ENCODE results near the gene SNAPIN. TPM values are rescaled to one million over a fixed set of nuclear protein-coding genes. Genes with fewer than 3 reads are reported as not detected.
"Not testable (repeated sequence)": the region's sequence is repeated elsewhere in the genome, so short reads cannot be mapped to it uniquely, and the experiment has no call there.

SNAPIN gene
- total RNA-seq, 2 donors from 2014 or later: 27.3 to 29.0 TPM

DNA sequence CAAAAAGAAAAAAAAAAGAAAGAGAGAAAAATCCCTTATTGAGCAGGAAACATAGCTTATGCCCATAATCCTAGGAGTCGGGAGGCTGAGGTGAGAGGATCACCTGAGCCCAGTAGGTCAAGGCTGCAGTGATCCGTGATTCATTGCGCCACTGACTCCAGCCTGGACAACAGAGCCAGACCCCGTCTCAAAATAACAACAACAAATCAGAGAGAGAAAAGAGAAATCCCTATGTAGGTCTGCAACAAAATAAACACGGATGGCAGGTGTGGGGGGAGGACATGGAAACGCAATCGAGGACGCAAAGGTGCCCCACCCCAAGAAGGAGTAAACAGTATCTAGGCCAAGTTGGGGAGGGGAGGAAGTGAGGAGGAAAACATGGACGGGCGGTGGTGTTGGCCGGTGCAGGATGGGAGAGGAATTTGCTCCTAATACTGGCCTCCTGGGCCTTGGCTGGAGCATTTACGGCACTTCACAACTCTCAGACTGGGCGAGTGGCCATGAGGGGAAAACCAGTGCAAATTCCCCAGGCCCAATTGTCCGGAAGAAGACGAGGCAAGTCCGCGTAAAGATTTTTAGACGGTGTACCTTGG lies 25.2 kb upstream of the SNAPIN start:
- Mint-ChIP-seq H3K4me1 (peaks cover 27% of the 10 kb centered on the region), H3K9me3 (no peaks in the 10 kb centered on the region), H3K27ac (peak overlapping the region; percentile 95), H3K4me3 (peak overlapping the region; percentile 95), H3K36me3 (ENCODE audit: low read depth) (peaks cover 47% of the 10 kb centered on the region), H3K27me3 (no peaks in the 10 kb centered on the region)
- ATAC-seq (replicated peaks): no peak

DNA sequence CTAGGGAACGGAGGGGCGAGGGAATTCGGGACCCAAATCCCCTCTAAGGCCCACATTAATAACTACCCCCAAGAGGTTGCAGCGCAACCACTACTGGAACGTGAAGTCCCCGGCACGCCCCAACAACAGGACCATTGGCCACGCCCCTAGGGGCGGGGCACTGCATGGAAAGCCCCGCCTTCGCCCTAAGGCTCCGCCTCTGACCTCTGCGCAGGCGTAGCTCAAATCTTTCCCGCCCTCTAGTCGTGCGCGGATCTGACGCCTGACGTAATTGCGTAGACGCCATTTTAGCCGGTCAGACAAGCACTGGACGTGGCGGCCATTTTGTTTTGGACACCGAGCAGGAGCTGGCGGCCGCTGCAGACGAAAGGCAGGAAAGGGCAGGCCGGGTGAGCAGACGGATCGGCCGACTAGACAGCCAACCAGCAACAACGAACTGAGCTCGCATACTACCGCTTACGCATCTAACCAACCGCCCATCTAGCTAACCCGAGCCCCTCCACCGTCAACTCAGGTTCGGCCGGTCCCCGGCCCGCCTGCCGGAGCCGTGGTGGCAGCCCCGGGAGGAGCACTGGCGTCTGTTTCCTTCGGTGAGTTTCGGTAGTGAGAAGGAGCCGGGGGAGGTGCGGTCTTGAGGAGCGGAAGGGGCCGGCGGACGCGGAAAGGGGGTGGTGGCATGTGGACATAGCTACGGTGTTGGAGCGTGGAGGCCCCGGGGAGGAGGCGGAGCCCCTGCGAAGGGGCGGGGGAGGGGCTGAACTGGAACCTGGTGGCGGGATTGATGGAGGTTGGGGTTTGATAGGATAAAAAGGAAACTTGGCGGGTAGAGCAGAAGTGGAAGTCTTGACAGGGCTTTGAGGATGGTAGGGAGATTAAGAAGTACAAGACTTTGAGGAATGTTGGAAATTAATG lies 24.5 kb upstream of the SNAPIN start, which contains the start of gene CHTOP:
Gene CHTOP (plus strand): TSS at position 313 of the 912 bp plus-strand sequence. CDS start 2,523 bp downstream, outside the sequence.
- H3K27ac Mint-ChIP-seq: peak within 1 kb of the TSS; percentile 95
- ATAC-seq (replicated peaks): peak; percentile 89
- H3K4me1 Mint-ChIP-seq: peaks cover 27% of the 10 kb centered on the region
- H3K9me3 Mint-ChIP-seq: no peaks in the 10 kb centered on the region
- peaks cover 54% of the 10 kb centered on the region for H3K36me3 Mint-ChIP-seq (ENCODE audit: low read depth)
- H3K27me3 Mint-ChIP-seq: no peaks in the 10 kb centered on the region
- peak within 1 kb of the TSS; percentile 95 for H3K4me3 Mint-ChIP-seq

DNA sequence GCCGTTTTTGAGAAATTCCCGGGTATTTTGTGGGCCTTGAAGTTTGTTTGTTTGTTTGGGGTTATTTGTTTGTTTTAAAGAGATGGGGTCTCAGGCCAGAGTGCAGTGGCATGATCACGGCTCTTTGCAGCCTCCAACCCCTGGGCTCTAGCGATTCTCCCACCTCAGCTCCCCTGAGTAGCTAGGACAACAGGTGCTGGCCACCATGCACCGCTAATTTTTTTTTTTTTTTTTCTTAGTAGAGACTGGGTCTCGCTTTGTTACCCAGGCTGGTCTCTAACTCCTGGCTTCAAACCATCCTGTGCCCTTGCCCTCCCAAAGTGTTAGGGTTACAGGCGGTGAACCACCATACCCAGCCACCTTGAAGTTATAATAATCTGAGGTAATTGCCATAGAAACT lies 22.6 kb upstream of the SNAPIN start:
- peaks cover 25% of the 10 kb centered on the region for H3K4me1 Mint-ChIP-seq
- H3K27ac Mint-ChIP-seq: peak overlapping the region; percentile 95
- no peaks in the 10 kb centered on the region for H3K27me3 Mint-ChIP-seq
- peak overlapping the region; percentile 95 for H3K4me3 Mint-ChIP-seq
- ATAC-seq (replicated peaks): no peak
- H3K9me3 Mint-ChIP-seq: no peaks in the 10 kb centered on the region
- peaks cover 73% of the 10 kb centered on the region for H3K36me3 Mint-ChIP-seq (ENCODE audit: low read depth)

DNA sequence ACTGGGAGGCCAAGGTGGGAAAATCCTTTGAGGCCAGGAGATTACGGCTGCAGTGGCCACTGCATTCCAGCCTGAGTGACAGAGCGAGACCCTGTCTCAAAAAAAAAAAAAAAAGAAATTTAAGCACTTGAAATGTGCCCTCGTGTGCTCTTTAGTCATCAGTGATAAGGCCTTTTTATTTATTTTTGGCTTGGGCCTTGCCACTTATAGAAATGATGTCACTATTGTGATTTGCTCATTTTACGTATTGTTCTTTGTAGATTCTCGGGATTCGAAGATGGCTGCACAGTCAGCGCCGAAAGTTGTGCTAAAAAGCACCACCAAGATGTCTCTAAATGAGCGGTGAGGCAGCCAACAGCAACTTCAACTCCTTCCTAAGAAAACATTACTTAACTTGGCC lies 22.2 kb upstream of the SNAPIN start:
- peaks cover 77% of the 10 kb centered on the region for H3K36me3 Mint-ChIP-seq (ENCODE audit: low read depth)
- peak overlapping the region; percentile 95 for H3K4me3 Mint-ChIP-seq
- ATAC-seq (replicated peaks): no peak
- no peaks in the 10 kb centered on the region for H3K27me3 Mint-ChIP-seq
- H3K9me3 Mint-ChIP-seq: no peaks in the 10 kb centered on the region
- peaks cover 27% of the 10 kb centered on the region for H3K4me1 Mint-ChIP-seq
- no peak overlapping the region for H3K27ac Mint-ChIP-seq

DNA sequence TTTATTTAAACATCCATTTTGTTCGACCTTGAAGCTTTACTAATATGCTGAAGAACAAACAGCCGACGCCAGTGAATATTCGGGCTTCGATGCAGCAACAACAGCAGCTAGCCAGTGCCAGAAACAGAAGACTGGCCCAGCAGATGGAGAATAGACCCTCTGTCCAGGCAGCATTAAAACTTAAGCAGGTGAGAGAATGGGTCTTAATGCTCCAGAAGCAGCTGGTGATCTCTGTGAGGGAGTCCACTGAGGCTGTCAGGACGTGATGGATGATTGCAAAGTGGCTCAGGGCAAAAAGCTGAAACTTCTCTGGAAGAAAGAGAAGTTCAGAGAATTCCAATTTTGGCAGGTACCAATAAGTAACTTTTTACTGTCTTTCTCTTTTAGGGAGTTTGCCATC lies 20.2 kb upstream of the SNAPIN start:
- Mint-ChIP-seq H3K4me1 (peaks cover 18% of the 10 kb centered on the region), H3K36me3 (ENCODE audit: low read depth) (peaks cover 97% of the 10 kb centered on the region), H3K4me3 (peak overlapping the region; percentile 15), H3K27ac (peak overlapping the region; percentile 86), H3K27me3 (no peaks in the 10 kb centered on the region), H3K9me3 (no peaks in the 10 kb centered on the region)
- ATAC-seq (replicated peaks): no peak

DNA sequence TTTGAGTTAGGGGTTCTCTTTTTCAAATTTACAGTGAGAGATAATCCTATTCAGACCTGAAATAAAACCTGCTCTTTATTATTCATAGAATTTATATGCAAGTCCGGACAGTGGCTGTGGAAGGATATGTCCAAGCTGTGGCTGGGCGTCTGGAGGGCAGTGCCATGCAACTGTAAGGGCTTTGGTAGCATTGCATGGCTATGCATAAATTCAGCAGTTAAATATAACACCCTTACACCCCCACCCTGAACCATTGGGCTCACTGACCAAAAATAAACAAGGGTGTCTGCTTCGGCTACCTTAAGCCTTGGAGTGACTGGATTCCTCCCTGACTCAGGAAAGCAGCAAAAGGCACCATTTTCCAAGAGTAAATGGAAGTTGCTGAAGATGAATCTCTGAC lies 19.2 kb upstream of the SNAPIN start:
- no peak overlapping the region for H3K4me3 Mint-ChIP-seq
- H3K4me1 Mint-ChIP-seq: peaks cover 24% of the 10 kb centered on the region
- H3K27me3 Mint-ChIP-seq: no peaks in the 10 kb centered on the region
- H3K27ac Mint-ChIP-seq: no peak overlapping the region
- H3K36me3 Mint-ChIP-seq (ENCODE audit: low read depth): peaks cover 100% of the 10 kb centered on the region
- no peak for ATAC-seq (replicated peaks)
- H3K9me3 Mint-ChIP-seq: no peaks in the 10 kb centered on the region

DNA sequence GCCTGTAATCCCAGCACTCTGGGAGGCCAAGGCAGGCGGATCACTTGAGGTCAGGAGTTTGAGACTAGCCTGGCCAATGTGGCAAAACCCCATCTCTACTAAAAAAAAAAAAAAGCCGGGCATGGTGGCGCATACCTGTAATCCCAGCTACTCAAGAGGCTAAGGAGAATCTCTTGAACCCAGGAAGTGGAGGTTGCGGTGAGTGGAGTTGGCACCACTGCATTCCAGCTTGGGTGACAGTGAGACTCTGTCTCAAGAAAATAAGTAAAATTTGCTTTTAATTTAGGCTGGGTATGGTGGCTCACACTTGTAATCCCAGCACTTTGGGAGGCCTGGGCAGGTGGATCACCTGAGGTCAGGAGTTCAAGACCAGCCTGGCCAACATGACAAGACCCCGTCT lies 18.3 kb upstream of the SNAPIN start:
- H3K27ac Mint-ChIP-seq: peak overlapping the region; percentile 2
- not testable (repeated sequence) for ATAC-seq (replicated peaks); H3K4me3 Mint-ChIP-seq; H3K27me3 Mint-ChIP-seq; H3K9me3 Mint-ChIP-seq
- H3K36me3 Mint-ChIP-seq (ENCODE audit: low read depth): peaks cover 100% of the 10 kb centered on the region
- H3K4me1 Mint-ChIP-seq: peaks cover 24% of the 10 kb centered on the region

DNA sequence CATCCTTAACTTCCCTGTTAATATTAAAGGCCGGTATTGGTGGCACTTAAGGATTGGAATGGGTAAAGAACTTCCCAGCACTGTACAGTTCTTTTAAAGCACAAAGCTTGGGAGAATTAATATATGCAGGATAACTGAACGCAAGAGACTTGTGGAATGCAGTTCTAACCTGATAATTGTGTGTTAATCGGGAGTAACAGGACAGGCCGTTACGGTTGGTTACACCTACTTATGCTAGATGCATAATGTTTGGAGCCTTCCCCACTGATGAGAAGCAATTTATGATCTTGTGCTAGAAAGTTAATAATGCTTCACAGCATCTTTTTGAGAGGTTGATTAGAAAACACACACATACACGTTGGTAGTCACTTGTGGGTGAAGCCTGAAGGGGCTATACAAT lies 17.6 kb upstream of the SNAPIN start:
- H3K9me3 Mint-ChIP-seq: no peaks in the 10 kb centered on the region
- H3K4me3 Mint-ChIP-seq: no peak overlapping the region
- H3K27ac Mint-ChIP-seq: peak overlapping the region; percentile 2
- peaks cover 28% of the 10 kb centered on the region for H3K4me1 Mint-ChIP-seq
- H3K27me3 Mint-ChIP-seq: no peaks in the 10 kb centered on the region
- no peak for ATAC-seq (replicated peaks)
- H3K36me3 Mint-ChIP-seq (ENCODE audit: low read depth): peaks cover 100% of the 10 kb centered on the region

DNA sequence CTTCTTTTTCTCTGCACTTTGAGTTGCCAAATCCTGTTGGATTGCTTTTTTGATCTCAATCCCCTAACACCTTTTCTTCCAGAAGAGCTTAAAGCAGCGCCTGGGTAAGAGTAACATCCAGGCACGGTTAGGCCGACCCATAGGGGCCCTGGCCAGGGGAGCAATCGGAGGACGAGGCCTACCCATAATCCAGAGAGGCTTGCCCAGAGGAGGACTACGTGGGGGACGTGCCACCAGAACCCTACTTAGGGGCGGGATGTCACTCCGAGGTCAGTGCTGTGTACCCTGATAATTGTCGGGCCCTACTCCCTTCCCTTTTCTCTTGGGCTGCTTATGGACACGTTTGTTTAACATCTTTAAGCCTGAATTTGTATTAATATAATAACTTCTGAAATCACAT lies 16.3 kb upstream of the SNAPIN start:
- Mint-ChIP-seq H3K36me3 (ENCODE audit: low read depth) (peaks cover 100% of the 10 kb centered on the region), H3K27ac (peak overlapping the region; percentile 33)

DNA sequence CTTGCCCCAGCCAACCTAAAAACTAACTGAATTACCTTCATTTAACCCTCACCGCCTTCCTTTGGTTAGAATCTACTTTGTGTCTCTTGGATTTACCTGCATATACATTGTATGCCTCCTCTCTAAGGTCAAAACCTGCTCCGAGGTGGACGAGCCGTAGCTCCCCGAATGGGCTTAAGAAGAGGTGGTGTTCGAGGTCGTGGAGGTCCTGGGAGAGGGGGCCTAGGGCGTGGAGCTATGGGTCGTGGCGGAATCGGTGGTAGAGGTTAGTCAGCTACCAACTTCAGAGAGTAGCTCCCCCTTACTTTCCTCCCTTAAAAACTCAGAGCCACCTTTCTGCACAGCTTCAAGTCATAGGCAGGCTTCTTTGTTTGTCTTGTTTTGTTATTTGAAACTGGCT lies 15.4 kb upstream of the SNAPIN start:
- peaks cover 21% of the 10 kb centered on the region for H3K4me1 Mint-ChIP-seq
- no peaks in the 10 kb centered on the region for H3K9me3 Mint-ChIP-seq
- peak overlapping the region; percentile 80 for H3K27ac Mint-ChIP-seq
- no peak overlapping the region for H3K4me3 Mint-ChIP-seq
- ATAC-seq (replicated peaks): no peak
- no peaks in the 10 kb centered on the region for H3K27me3 Mint-ChIP-seq
- H3K36me3 Mint-ChIP-seq (ENCODE audit: low read depth): peaks cover 99% of the 10 kb centered on the region

More for the DNA sequence above, 16.3 kb upstream of the SNAPIN start:
- Mint-ChIP-seq H3K4me1 (peaks cover 22% of the 10 kb centered on the region), H3K4me3 (no peak overlapping the region), H3K27me3 (no peaks in the 10 kb centered on the region), H3K9me3 (no peaks in the 10 kb centered on the region)
- ATAC-seq (replicated peaks): no peak

DNA sequence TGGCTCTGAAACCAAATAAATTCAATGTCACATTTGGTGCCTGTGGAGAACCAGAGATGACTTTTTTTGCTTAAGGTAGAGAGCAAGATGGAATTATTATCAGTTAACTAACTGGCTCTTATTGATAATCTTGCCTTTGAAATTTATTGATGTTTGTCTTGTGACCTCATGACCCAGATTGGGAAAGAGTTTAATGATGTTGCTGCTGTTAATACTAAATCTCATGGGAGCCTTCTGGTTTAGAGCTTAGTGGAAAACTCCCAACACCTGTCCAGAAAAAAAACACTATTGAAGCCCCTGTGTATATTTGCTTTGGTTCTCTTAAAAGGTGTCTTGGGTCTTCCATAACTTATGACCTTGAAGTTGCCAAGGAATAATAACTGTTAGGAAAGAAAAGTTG lies 14.7 kb upstream of the SNAPIN start:
- no peaks in the 10 kb centered on the region for H3K9me3 Mint-ChIP-seq
- no peaks in the 10 kb centered on the region for H3K27me3 Mint-ChIP-seq
- H3K36me3 Mint-ChIP-seq (ENCODE audit: low read depth): peaks cover 92% of the 10 kb centered on the region
- H3K4me3 Mint-ChIP-seq: no peak overlapping the region
- H3K4me1 Mint-ChIP-seq: peaks cover 21% of the 10 kb centered on the region
- H3K27ac Mint-ChIP-seq: peak overlapping the region; percentile 80
- no peak for ATAC-seq (replicated peaks)

DNA sequence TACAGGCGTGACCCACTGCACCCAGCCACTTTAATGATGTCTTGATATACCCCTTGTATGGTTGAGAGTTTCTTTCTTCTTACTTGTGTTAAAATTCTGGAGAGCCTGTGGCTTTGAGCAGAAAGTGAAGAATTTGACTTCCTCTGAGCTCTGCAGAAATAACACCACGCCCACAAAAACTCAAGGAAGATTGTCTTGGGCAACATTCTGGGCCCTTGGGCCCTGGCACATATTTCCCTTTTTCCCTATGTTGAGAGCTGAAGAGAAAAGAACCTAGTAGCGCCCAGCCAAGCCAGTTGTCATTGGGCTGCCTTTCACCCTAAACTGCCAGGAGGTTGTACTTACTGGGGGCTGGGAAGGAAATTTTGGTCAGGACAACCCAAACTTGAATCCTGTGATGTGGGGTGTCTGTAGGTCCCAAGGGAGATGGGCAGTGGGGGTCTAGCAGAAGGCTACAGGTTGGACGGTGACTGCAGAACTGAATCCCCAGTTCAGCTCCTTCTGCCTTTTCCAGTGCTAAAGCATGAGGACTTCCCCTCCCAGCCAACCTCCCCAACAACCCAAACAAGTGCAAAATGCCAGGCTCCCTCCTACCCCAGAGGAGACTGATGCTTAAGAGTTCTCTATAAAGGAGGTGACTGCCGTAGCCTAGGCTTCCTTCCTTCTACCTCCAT lies 11.7 kb upstream of the SNAPIN start:
- peaks cover 22% of the 10 kb centered on the region for H3K4me1 Mint-ChIP-seq

DNA sequence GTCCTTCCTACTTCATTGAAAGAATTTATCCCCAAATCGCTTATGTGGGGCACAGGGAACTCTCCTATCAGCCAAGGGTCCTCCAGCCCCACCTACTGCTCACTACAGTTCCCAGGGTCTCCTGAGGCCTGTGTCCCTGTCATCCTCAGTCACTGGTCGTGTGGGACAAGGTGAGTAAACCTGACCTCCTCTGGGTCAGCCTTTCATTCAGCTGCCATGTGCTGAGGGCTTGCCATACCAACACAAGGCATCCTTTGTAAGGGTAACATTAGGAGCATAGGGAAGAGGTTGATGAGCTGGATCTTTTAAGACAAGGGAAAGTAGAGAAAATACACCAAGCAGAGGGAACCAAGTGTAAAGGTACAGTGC lies 11.2 kb upstream of the SNAPIN start:
- no peaks in the 10 kb centered on the region for H3K27me3 Mint-ChIP-seq
- H3K9me3 Mint-ChIP-seq: no peaks in the 10 kb centered on the region
- H3K36me3 Mint-ChIP-seq (ENCODE audit: low read depth): peaks cover 57% of the 10 kb centered on the region
- peaks cover 22% of the 10 kb centered on the region for H3K4me1 Mint-ChIP-seq
- no peak overlapping the region for H3K4me3 Mint-ChIP-seq
- no peak for ATAC-seq (replicated peaks)
- H3K27ac Mint-ChIP-seq: peak overlapping the region; percentile 32

More for the DNA sequence above, 11.7 kb upstream of the SNAPIN start:
- Mint-ChIP-seq H3K27ac (peak overlapping the region; percentile 32), H3K27me3 (no peaks in the 10 kb centered on the region), H3K36me3 (ENCODE audit: low read depth) (peaks cover 62% of the 10 kb centered on the region), H3K4me3 (no peak overlapping the region), H3K9me3 (no peaks in the 10 kb centered on the region)
- ATAC-seq (replicated peaks): no peak

DNA sequence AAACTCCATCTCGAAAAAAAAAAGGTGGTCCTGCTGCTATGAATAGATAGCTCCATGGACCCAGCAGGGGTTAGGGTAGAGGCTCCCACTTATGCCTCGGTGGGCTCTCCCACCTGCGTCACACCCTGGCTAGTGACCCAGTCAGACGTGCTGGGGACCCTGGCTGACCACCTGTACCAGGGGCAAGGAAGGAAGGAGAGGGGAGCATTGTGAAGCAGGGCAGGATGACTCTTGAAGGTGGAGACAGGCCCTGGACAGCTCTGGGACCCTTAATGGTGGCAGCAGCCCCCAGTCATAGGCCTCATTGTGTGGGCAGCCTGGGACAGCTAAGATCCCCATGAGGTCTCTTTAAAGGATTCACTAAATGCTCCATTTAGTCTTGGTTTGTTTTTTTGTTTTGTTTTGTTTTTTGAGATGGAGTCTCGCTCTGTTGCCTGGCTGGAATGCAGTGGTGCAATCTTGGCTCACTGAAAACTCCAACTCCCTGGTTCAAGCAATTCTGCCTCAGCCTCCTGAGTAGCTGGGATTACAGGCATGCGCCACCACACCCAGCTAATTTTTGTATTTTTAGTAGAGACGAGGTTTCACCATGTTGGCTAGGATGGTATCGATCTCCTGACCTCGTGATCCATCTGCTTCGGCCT lies 10.4 kb upstream of the SNAPIN start:
- H3K27ac Mint-ChIP-seq: peak overlapping the region; percentile 58
- H3K9me3 Mint-ChIP-seq: no peaks in the 10 kb centered on the region
- no peak overlapping the region for H3K4me3 Mint-ChIP-seq
- H3K4me1 Mint-ChIP-seq: peaks cover 18% of the 10 kb centered on the region
- no peak for ATAC-seq (replicated peaks)
- no peaks in the 10 kb centered on the region for H3K27me3 Mint-ChIP-seq
- H3K36me3 Mint-ChIP-seq (ENCODE audit: low read depth): peaks cover 49% of the 10 kb centered on the region

Data from activated T-helper 17 cell treated with anti-CD3 and anti-CD28 coated beads, Interleukin-2, amount 50 U/mL, for 72 hours (primary cell).